NT2/D1 (cell line): Measurements from ENCODE around the gene NHLH1.

Source experiments
- SUZ12 ChIP-seq: IDR thresholded peaks from 2 replicates; pipeline ENCODE4 v1.6.1; 2011; ENCODE audit not compliant: insufficient read length, insufficient read depth; ENCODE audit errors: extremely low read depth
- YY1 ChIP-seq: IDR thresholded peaks from 2 replicates; pipeline ENCODE4 v1.6.1; 2011; ENCODE audit not compliant: insufficient read length, insufficient read depth
- ZNF274 ChIP-seq: IDR thresholded peaks from 2 replicates; pipeline ENCODE4 v1.6.1; 2011; ENCODE audit warnings: mild to moderate bottlenecking, low read depth, low read length

GRCh38 chr1:160419838-160420169 lies 52.9 kb downstream of the NHLH1 start:
- TF ChIP-seq YY1 = no peak
- no peak for TF ChIP-seq ZNF274
- TF ChIP-seq SUZ12 = no peak
